GM06990 (cell line): ENCODE measurements around the gene WWP2.

Source experiments
- DNase-seq: peaks from one replicate; pipeline ENCODE4 v3.0.0-alpha.2; 2011; ENCODE audit not compliant: insufficient read length; ENCODE audit errors: extremely low read depth
- H3K27me3 ChIP-seq: replicated peaks from 2 replicates; pipeline ENCODE4 v1.6.0; 2011; ENCODE audit warnings: low read length; ENCODE audit not compliant: control insufficient read depth, insufficient read depth
- H3K36me3 ChIP-seq: 2 replicates; pipeline ENCODE4 v1.5.1; 2011; ENCODE audit warnings: low read length; ENCODE audit not compliant: control insufficient read depth, insufficient read depth
- H3K4me3 ChIP-seq: replicated peaks from 2 replicates; pipeline ENCODE4 v1.5.1; 2011; ENCODE audit warnings: low read depth, mild to moderate bottlenecking, control low read depth, low read length
- CTCF ChIP-seq: IDR thresholded peaks from 2 replicates; pipeline ENCODE4 v1.5.1; 2011; ENCODE audit warnings: low read length, control low read depth, mild to moderate bottlenecking, inconsistent platforms; ENCODE audit not compliant: insufficient read depth, poor library complexity, severe bottlenecking

Gene WWP2

GRCh38 chr16:69834807-69835466 lies 72.8 kb downstream of the WWP2 start:
- Histone ChIP-seq H3K36me3 (no peaks in the 10 kb centered on the region; the same call in 1 of the 2 replicates), H3K4me3 (no peak overlapping the region), H3K27me3 (no peaks in the 10 kb centered on the region)
- DNase-seq, result no peak
- TF ChIP-seq CTCF, result no peak

- Histone ChIP-seq H3K36me3 (peaks cover 1% of the 10 kb centered on the region; the same call in 1 of the 2 replicates), H3K27me3 (no peaks in the 10 kb centered on the region), H3K4me3 (no peak overlapping the region)
- TF ChIP-seq CTCF, result no peak
- no peak for DNase-seq
Observed at GRCh38 chr16:69836257-69836656, 74.1 kb downstream of the WWP2 start.

GRCh38 chr16:69837380-69837779 lies 75.2 kb downstream of the WWP2 start:
- H3K27me3 ChIP-seq, result no peaks in the 10 kb centered on the region
- DNase-seq, result no peak
- H3K36me3 ChIP-seq, result peaks cover 4% of the 10 kb centered on the region
- no peak overlapping the region for H3K4me3 ChIP-seq
- TF ChIP-seq CTCF, result no peak

GRCh38 chr16:69838489-69838888 lies 76.4 kb downstream of the WWP2 start:
- DNase-seq, result no peak
- Histone ChIP-seq H3K27me3 (no peaks in the 10 kb centered on the region), H3K36me3 (peaks cover 4% of the 10 kb centered on the region), H3K4me3 (no peak overlapping the region)
- TF ChIP-seq CTCF, result no peak

- Histone ChIP-seq H3K27me3 (no peaks in the 10 kb centered on the region), H3K4me3 (no peak overlapping the region), H3K36me3 (peaks cover 4% of the 10 kb centered on the region)
- no peak for TF ChIP-seq CTCF
- DNase-seq, result no peak
Observed at GRCh38 chr16:69839240-69839688, 77.1 kb downstream of the WWP2 start.
